HTERT RPE-1 (cell line): ENCODE results near the gene BMP2.

Source experiments
- in situ Hi-C: fragments of 300-500 bp; cut with MboI; formaldehyde crosslinking; loops from 4 replicates; pipeline ENCODE4 v1.14.3; 2020; ENCODE audit warnings: low sequenced_read_pairs

Gene BMP2

GRCh38 chr20:6767536-6768227 is at the start of gene BMP2:
TSS of gene BMP2 (plus strand) at chr20:6767686. CDS start at chr20:6770127, 2,441 bp downstream.
- in situ Hi-C loops: no loop called here

- in situ Hi-C loops: no loop called here
These were observed 48.7 kb upstream of the BMP2 start for GRCh38 chr20:6718662-6719368.

- in situ Hi-C loops: no loop called here
These were observed 48.1 kb upstream of the BMP2 start for GRCh38 chr20:6719369-6719721.

- in situ Hi-C loops: no loop called here
These were observed 40.7 kb upstream of the BMP2 start for GRCh38 chr20:6726761-6727160.

GRCh38 chr20:6730672-6731328 is 36.7 kb upstream of the BMP2 start:
- in situ Hi-C loops: no loop called here

GRCh38 chr20:6732001-6732447 is 35.5 kb upstream of the BMP2 start:
- in situ Hi-C loops: no loop called here

GRCh38 chr20:6732851-6733250 is 34.6 kb upstream of the BMP2 start:
- in situ Hi-C loops: no loop called here

- in situ Hi-C loops: no loop called here
These were observed 33.5 kb upstream of the BMP2 start for GRCh38 chr20:6733965-6734364.

- in situ Hi-C loops: no loop called here
These were observed 31.3 kb upstream of the BMP2 start for GRCh38 chr20:6735942-6736845.

- in situ Hi-C loops: no loop called here
These were observed 28.1 kb upstream of the BMP2 start for GRCh38 chr20:6739406-6739805.

- in situ Hi-C loops: no loop called here
These were observed 27.4 kb upstream of the BMP2 start for GRCh38 chr20:6740096-6740495.

- in situ Hi-C loops: no loop called here
These were observed 23.3 kb upstream of the BMP2 start for GRCh38 chr20:6744180-6744579.

- in situ Hi-C loops: no loop called here
These were observed 22.7 kb upstream of the BMP2 start for GRCh38 chr20:6744805-6745204.

- in situ Hi-C loops: no loop called here
These were observed 20.4 kb upstream of the BMP2 start for GRCh38 chr20:6746901-6747609.

- in situ Hi-C loops: no loop called here
These were observed 17.0 kb upstream of the BMP2 start for GRCh38 chr20:6750438-6750837.

- in situ Hi-C loops: no loop called here
These were observed 10.5 kb upstream of the BMP2 start for GRCh38 chr20:6756693-6757595.

- in situ Hi-C loops: no loop called here
These were observed 2.9 kb upstream of the BMP2 start for GRCh38 chr20:6764619-6765018.

- in situ Hi-C loops: no loop called here
These were observed 1.9 kb upstream of the BMP2 start for GRCh38 chr20:6765469-6766058.

- in situ Hi-C loops: no loop called here
These were observed 1.1 kb upstream of the BMP2 start for GRCh38 chr20:6766433-6766832.
